Umbilical cord (tissue), 2 donors: ENCODE measurements around the gene STC2. TPM values are rescaled to one million over a fixed set of nuclear protein-coding genes. Genes with fewer than 3 reads are reported as not detected.
"Not testable (repeated sequence)": the region's sequence is repeated elsewhere in the genome, so short reads cannot be mapped to it uniquely, and the experiment has no call there.

ENCODE experiments used
- DNase-seq: peaks from one replicate; pipeline ENCODE4 v3.0.0-alpha.2; 2015; ENCODE audit warnings: low spot score
- total RNA-seq: library from RNA; depleted of rRNA; stranded (reverse); fragments of >200 nt; gene quantifications from one replicate; pipeline ENCODE4 v1.2.3, GENCODE V29; 2014; ENCODE audit warnings: low replicate concordance; ENCODE audit not compliant: insufficient read depth

STC2 gene
- total RNA-seq, result 34.2 TPM

- DNase-seq, result peak; percentile 83
Measured at GRCh38 chr5:173327948-173328843, at the start of gene STC2. TSS of gene STC2 (minus strand) at chr5:173328414. CDS start at chr5:173328193, 221 bp downstream.

GRCh38 chr5:173371400-173371799 lies 43.2 kb upstream of the STC2 start:
- no peak for DNase-seq

GRCh38 chr5:173363406-173363805 lies 35.2 kb upstream of the STC2 start:
- DNase-seq, result not testable (repeated sequence)

GRCh38 chr5:173355561-173355960 lies 27.3 kb upstream of the STC2 start:
- DNase-seq, result no peak

- no peak for DNase-seq
Measured at GRCh38 chr5:173354645-173355044, 26.4 kb upstream of the STC2 start.

- no peak for DNase-seq
Measured at GRCh38 chr5:173352366-173353349, 24.4 kb upstream of the STC2 start.

GRCh38 chr5:173342813-173343755 lies 14.9 kb upstream of the STC2 start:
- DNase-seq, result no peak

GRCh38 chr5:173341961-173342430 lies 13.8 kb upstream of the STC2 start:
- no peak for DNase-seq

- DNase-seq, result no peak
Measured at GRCh38 chr5:173340984-173341383, 12.8 kb upstream of the STC2 start.

GRCh38 chr5:173340451-173340850 lies 12.2 kb upstream of the STC2 start:
- DNase-seq, result no peak

GRCh38 chr5:173339286-173339685 lies 11.1 kb upstream of the STC2 start:
- DNase-seq, result no peak

GRCh38 chr5:173338380-173339015 lies 10.3 kb upstream of the STC2 start:
- no peak for DNase-seq

- no peak for DNase-seq
Measured at GRCh38 chr5:173334808-173335207, 6.6 kb upstream of the STC2 start.

- DNase-seq, result no peak
Measured at GRCh38 chr5:173333925-173334661, 5.9 kb upstream of the STC2 start.

GRCh38 chr5:173331956-173332479 lies 3.8 kb upstream of the STC2 start:
- DNase-seq, result peak; percentile 90

- no peak for DNase-seq
Measured at GRCh38 chr5:173331287-173331686, 3.1 kb upstream of the STC2 start.

GRCh38 chr5:173330338-173331206 lies 2.4 kb upstream of the STC2 start:
- no peak for DNase-seq
